Epithelial cell of esophagus (primary cell): Measurements from ENCODE around the gene GPR45.
A peak's percentile ranks its signal among the peaks of the same experiment; 100 is the strongest.

Source experiments
- DNase-seq: peaks from one replicate; pipeline ENCODE4 v3.0.0; 2010; ENCODE audit warnings: low read depth
- H3K4me3 ChIP-seq: 2 replicates; pipeline ENCODE4 v1.5.1; 2011; ENCODE audit warnings: mild to moderate bottlenecking, low read length, control low read depth
- TF ChIP-seq, protein P1 (sequence below): IDR thresholded peaks from 2 replicates; pipeline ENCODE4 v1.5.1; 2011; ENCODE audit warnings: low read depth, mild to moderate bottlenecking, low read length, control low read depth, inconsistent platforms; ENCODE audit not compliant: insufficient read depth; ENCODE audit errors: missing control alignments

GPR45 gene

DNA sequence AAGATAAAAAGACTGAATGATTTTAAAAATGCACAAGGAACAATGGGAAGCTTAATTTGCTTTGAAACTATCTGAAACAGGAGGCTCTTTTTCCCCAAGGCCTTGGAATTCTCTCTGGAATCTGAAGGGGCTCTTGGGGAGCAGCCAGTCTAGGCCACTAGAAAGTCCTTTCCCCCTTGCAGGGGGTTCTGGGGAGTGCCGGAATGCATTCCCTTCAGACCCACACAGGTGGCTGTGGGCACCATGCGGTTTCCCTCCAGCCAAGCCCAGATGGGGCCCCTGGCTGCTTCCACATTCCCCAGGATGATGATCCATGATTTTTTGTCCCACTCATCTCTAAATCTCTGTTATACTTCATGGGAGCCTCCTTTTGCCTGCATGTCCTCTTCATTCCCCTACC is 10.7 kb downstream of the GPR45 start:
- H3K4me3 ChIP-seq: no peak overlapping the region
- DNase-seq: no peak
- TF ChIP-seq, protein P1, sequence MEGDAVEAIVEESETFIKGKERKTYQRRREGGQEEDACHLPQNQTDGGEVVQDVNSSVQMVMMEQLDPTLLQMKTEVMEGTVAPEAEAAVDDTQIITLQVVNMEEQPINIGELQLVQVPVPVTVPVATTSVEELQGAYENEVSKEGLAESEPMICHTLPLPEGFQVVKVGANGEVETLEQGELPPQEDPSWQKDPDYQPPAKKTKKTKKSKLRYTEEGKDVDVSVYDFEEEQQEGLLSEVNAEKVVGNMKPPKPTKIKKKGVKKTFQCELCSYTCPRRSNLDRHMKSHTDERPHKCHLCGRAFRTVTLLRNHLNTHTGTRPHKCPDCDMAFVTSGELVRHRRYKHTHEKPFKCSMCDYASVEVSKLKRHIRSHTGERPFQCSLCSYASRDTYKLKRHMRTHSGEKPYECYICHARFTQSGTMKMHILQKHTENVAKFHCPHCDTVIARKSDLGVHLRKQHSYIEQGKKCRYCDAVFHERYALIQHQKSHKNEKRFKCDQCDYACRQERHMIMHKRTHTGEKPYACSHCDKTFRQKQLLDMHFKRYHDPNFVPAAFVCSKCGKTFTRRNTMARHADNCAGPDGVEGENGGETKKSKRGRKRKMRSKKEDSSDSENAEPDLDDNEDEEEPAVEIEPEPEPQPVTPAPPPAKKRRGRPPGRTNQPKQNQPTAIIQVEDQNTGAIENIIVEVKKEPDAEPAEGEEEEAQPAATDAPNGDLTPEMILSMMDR: no peak

DNA sequence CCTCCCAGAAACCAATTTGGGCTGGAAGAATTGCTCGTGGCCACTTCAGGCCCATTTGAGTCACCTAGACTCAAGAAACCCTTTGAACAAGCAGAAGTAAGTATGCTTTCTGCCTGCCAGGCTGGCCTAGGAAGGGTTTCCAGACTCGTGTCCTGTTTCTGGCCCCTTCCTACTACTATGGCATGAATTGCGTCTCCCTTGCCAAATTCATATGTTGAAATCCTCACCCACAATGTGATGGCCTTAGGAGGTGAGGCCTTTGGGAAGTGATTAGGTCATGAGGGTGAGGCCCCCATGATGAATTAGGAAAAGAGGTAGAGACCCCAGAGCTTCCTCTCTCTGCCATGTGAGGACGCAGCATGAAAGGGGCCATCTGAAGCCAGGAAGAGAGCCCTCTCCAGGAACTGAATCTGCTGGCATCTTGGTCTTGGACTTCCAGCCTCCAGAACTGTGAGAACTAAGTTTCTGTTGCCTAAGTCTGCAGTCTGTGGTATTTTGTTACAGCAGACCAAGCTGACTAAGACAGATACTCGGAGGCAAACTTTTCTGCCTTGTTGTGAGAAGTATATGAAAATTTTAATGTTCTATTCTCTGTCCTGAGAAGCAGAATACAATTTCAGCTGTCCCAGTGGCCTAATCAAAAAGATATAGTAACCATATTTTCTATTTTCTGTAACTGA is 13.1 kb downstream of the GPR45 start:
- no peak for DNase-seq
- TF ChIP-seq, protein P1: no peak
- no peak overlapping the region for H3K4me3 ChIP-seq

DNA sequence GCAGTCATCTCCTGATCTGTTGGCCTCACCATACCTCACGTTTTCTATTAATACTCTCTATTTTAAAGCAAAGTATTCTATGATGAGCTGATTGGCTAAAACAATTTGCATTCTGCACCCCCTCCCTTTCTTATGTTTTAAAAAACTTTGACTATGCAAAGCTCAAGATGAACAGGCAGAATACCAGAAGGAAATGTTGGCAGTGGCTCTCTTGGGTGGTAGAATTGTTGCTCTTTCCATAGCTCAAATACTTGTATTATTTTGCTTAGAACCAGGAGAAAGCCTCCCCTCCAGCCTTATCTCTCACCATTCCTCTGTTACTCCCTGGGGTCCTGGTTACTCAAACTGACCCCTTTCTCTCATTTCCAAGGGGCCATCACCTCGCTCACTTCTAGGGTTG is 14.4 kb downstream of the GPR45 start:
- no peak for DNase-seq
- TF ChIP-seq, protein P1: no peak
- H3K4me3 ChIP-seq: no peak overlapping the region

DNA sequence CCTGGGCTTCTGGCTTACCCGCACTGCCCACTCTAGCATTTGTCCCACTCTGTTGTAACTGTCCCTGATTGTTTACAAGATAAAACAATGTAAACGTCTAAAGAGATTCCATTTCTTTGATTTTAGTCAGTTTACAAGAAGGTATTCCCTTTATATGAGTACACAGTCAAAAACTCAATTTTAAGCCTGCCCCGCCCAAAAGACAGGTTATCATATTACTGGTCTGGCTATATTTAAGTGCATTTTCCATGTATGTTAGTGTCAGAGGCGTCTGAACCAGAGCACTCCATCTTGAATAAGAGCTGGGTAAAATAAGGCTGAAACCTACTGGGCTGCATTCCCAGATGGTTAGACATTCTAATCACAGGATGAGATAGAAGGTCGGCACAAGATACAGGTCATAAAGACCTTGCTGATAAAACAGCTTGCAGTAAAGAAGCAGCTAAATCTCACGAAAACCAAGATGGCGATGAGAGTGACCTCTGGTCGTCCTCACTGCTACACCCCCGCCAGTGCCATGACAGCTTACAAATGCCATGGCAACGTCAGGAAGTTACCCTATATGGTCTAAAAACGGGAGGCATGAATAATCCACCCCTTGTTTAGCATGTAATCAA is 15.0 kb downstream of the GPR45 start:
- TF ChIP-seq, protein P1: no peak
- peak; percentile 39 for DNase-seq
- H3K4me3 ChIP-seq: no peak overlapping the region

DNA sequence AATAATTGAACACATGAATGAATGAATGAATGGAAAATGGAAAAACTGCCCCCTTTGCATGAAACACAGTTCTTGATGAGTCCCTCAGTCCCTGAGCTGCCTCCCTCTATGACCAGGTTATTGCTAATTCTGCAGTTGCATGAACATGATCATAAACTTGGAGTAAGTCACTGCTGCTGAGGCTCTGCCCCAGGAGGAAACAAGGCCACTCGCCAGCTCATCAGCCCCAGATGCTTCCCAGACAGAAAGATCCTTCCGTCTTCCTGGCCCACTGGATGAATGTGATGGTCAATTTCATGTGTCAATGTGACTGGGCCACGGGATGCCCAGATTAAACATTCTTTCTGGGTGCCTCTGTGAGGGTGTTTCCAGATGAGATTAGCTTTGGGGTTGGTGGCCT is 16.4 kb downstream of the GPR45 start:
- no peak overlapping the region for H3K4me3 ChIP-seq
- TF ChIP-seq, protein P1: no peak
- peak; percentile 20 for DNase-seq

DNA sequence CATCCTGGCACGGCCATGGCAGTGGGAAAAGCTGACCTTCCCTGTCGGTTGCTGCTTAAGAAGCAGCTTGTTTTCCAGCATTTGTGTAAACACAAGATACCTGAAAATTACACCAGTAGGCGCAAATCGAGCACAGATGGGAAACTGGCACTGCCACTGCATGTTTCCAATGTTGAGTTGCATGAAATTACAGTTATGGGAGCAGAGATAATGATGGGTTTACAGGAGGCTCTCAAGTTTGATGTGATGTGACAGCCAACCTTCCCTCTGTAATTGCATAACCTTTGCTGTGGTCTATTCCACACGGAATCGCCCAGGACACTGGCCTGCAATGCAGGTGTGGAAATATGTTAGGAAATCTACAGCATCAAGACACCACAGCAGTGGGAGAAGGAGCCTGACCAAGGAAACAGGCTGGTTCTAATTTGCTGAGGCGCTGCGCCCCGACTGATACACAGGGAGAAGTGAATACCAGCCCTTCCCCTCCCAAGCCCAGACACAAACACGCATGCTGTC is 17.4 kb downstream of the GPR45 start:
- no peak overlapping the region for H3K4me3 ChIP-seq
- no peak for DNase-seq

More for the DNA sequence above, 17.4 kb downstream of the GPR45 start:
- TF ChIP-seq, protein P1: no peak
